Effector memory CD4-positive, alpha-beta T cell (primary cell): ENCODE data around the gene ADAMTSL3.

ENCODE experiments used
- DNase-seq, 3 donors: peaks; one replicate each; pipeline ENCODE4 v3.0.0-alpha.2; 2020
- H3K27ac ChIP-seq: 2 replicates; pipeline ENCODE4 v1.7.0; 2013; ENCODE audit warnings: mild to moderate bottlenecking, low read length, moderate library complexity; ENCODE audit not compliant: insufficient read depth, poor library complexity, severe bottlenecking
- H3K27me3 ChIP-seq: replicated peaks from 2 replicates; pipeline ENCODE4 v1.7.0; 2013; ENCODE audit warnings: mild to moderate bottlenecking, low read length; ENCODE audit not compliant: insufficient read depth, control insufficient read depth, poor library complexity, severe bottlenecking
- H3K36me3 ChIP-seq: 2 replicates; pipeline ENCODE4 v1.7.0; 2013; ENCODE audit warnings: mild to moderate bottlenecking, low read length, moderate library complexity; ENCODE audit not compliant: control insufficient read depth, insufficient read depth
- H3K4me1 ChIP-seq: 2 replicates; pipeline ENCODE4 v1.7.0; 2013; ENCODE audit warnings: low read length, mild to moderate bottlenecking; ENCODE audit not compliant: control insufficient read depth, insufficient read depth, poor library complexity, severe bottlenecking
- H3K4me3 ChIP-seq: 2 replicates; pipeline ENCODE4 v1.7.0; 2013; ENCODE audit warnings: low read length, low read depth, mild to moderate bottlenecking; ENCODE audit not compliant: insufficient read depth, poor library complexity, severe bottlenecking
- H3K9me3 ChIP-seq: 2 replicates; pipeline ENCODE4 v1.7.0; 2013; ENCODE audit warnings: mild to moderate bottlenecking, low read length, moderate library complexity; ENCODE audit not compliant: control insufficient read depth

Gene ADAMTSL3

GRCh38 chr15:83842281-83842680 is 188.4 kb downstream of the ADAMTSL3 start:
- no peak overlapping the region for H3K4me3 ChIP-seq
- H3K27me3 ChIP-seq = no peaks in the 10 kb centered on the region
- H3K36me3 ChIP-seq = no peaks in the 10 kb centered on the region
- H3K9me3 ChIP-seq = no peaks in the 10 kb centered on the region
- no peak overlapping the region for H3K27ac ChIP-seq
- no peak for DNase-seq
- no peaks in the 10 kb centered on the region for H3K4me1 ChIP-seq

- DNase-seq = no peak
- H3K4me1 ChIP-seq = no peaks in the 10 kb centered on the region
- H3K27me3 ChIP-seq = no peaks in the 10 kb centered on the region
- H3K4me3 ChIP-seq = no peak overlapping the region
- no peaks in the 10 kb centered on the region for H3K36me3 ChIP-seq
- H3K9me3 ChIP-seq = no peaks in the 10 kb centered on the region
- H3K27ac ChIP-seq = no peak overlapping the region
Measured at GRCh38 chr15:83843471-83843871, 189.5 kb downstream of the ADAMTSL3 start.

- no peak overlapping the region for H3K4me3 ChIP-seq
- no peaks in the 10 kb centered on the region for H3K4me1 ChIP-seq
- no peak overlapping the region for H3K27ac ChIP-seq
- no peaks in the 10 kb centered on the region for H3K36me3 ChIP-seq
- H3K9me3 ChIP-seq = no peaks in the 10 kb centered on the region
- no peaks in the 10 kb centered on the region for H3K27me3 ChIP-seq
- no peak for DNase-seq
Measured at GRCh38 chr15:83844742-83845141, 190.8 kb downstream of the ADAMTSL3 start.

DNA sequence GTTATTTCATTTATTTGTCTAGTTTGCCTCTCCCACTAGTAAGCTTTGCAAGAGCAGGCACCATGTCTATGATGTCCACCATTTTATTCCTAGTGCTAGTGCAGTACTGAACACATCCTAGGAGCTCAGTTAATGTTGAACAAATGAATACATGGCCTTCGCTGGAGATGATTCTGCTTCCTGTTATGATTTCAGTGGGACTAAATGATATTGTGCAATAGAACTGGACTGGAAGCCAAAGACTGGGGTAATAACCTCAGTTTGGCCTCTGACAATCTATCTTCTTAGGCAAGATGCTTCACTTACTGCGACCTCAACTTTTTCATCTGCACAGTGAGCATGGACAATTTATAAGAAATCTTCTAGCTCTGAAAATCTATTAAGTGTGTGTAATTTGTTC is 191.3 kb downstream of the ADAMTSL3 start:
- no peak for DNase-seq
- no peak overlapping the region for H3K4me3 ChIP-seq
- no peak overlapping the region for H3K27ac ChIP-seq
- no peaks in the 10 kb centered on the region for H3K4me1 ChIP-seq
- H3K9me3 ChIP-seq = no peaks in the 10 kb centered on the region
- no peaks in the 10 kb centered on the region for H3K27me3 ChIP-seq
- no peaks in the 10 kb centered on the region for H3K36me3 ChIP-seq

- no peaks in the 10 kb centered on the region for H3K4me1 ChIP-seq
- H3K9me3 ChIP-seq = no peaks in the 10 kb centered on the region
- H3K27me3 ChIP-seq = no peaks in the 10 kb centered on the region
- no peaks in the 10 kb centered on the region for H3K36me3 ChIP-seq
- H3K27ac ChIP-seq = no peak overlapping the region
- DNase-seq = no peak
- H3K4me3 ChIP-seq = no peak overlapping the region
Measured at GRCh38 chr15:83846847-83847246, 192.9 kb downstream of the ADAMTSL3 start.

- no peaks in the 10 kb centered on the region for H3K27me3 ChIP-seq
- no peaks in the 10 kb centered on the region for H3K4me1 ChIP-seq
- H3K27ac ChIP-seq = no peak overlapping the region
Measured at GRCh38 chr15:83848315-83849050, 194.6 kb downstream of the ADAMTSL3 start.

DNA sequence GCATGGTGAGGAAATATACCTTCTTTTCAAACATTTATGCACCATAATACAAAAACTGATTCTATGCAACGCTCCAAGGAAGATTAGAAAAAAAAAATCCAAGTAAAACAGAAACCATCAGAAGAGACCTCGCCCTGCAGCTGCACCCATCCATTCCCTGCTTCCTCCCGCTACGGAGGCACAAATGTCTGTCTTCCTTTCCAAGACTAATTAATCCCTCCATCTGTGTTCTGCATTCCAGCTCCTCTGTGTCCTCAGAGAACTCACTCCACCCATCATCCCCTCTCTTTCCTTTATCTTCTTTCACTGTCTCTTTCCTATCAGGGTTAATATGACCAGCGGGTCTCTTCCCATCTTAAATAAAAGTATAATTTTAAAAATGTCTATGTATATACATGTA is 196.1 kb downstream of the ADAMTSL3 start:
- Histone ChIP-seq H3K9me3 (no peaks in the 10 kb centered on the region), H3K27me3 (no peaks in the 10 kb centered on the region), H3K27ac (no peak overlapping the region), H3K36me3 (no peaks in the 10 kb centered on the region), H3K4me3 (no peak overlapping the region), H3K4me1 (no peaks in the 10 kb centered on the region)
- DNase-seq = no peak

More at GRCh38 chr15:83848315-83849050, 194.6 kb downstream of the ADAMTSL3 start:
- no peak for DNase-seq
- no peak overlapping the region for H3K4me3 ChIP-seq
- no peaks in the 10 kb centered on the region for H3K36me3 ChIP-seq
- H3K9me3 ChIP-seq = no peaks in the 10 kb centered on the region

GRCh38 chr15:83850501-83851245 is 196.8 kb downstream of the ADAMTSL3 start:
- Histone ChIP-seq H3K4me3 (no peak overlapping the region), H3K36me3 (no peaks in the 10 kb centered on the region), H3K4me1 (no peaks in the 10 kb centered on the region), H3K27me3 (no peaks in the 10 kb centered on the region), H3K9me3 (no peaks in the 10 kb centered on the region), H3K27ac (no peak overlapping the region)
- no peak for DNase-seq

GRCh38 chr15:83853232-83853631 is 199.3 kb downstream of the ADAMTSL3 start:
- no peak for DNase-seq
- H3K27me3 ChIP-seq = no peaks in the 10 kb centered on the region
- no peaks in the 10 kb centered on the region for H3K36me3 ChIP-seq
- no peaks in the 10 kb centered on the region for H3K9me3 ChIP-seq
- H3K4me3 ChIP-seq = no peak overlapping the region
- no peaks in the 10 kb centered on the region for H3K4me1 ChIP-seq
- no peak overlapping the region for H3K27ac ChIP-seq

DNA sequence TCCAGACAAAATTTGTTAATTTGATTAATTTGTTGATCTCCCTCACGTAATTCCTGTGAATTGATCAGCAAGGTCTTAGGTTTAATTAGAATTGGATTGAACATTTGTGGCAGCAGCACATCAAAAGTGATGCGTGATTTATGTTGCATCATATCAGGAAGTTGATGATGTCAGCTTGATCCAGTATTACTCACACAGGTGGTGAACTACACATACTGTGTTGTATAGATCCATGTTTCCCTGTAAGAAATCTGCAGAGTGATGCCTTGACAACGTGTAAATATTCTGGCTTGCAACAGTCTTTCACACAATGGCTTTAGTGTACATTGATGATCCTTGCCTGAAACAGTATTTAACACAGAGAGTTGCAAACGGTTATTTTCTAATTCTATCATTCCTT is 200.4 kb downstream of the ADAMTSL3 start:
- no peaks in the 10 kb centered on the region for H3K36me3 ChIP-seq
- H3K4me3 ChIP-seq = no peak overlapping the region
- H3K4me1 ChIP-seq = no peaks in the 10 kb centered on the region
- no peaks in the 10 kb centered on the region for H3K27me3 ChIP-seq
- DNase-seq = no peak
- H3K27ac ChIP-seq = no peak overlapping the region
- H3K9me3 ChIP-seq = no peaks in the 10 kb centered on the region
